ENCODE measurements around the gene SIX3.
A peak's percentile ranks its signal among the peaks of the same experiment; 100 is the strongest.

SIX3 gene

DNA sequence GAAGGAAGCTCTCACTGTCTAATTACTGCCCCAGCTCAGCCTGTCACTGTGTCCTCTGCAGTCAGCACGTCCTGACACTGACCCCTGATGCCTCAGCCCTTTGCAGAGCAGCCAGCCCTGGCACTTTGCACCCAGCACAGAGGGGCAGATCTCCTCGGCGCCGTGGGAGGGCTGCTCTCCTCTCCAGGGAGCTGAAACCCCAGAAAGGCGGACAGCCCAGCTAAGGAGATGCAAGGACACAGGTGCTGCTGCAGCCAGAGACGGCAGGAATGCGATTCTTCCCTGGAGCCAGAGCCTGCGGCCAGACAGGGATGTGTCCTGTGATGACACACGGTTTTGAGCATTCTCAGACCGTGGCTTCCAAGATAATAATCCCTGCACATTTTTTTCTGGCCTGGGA is 34.5 kb upstream of the SIX3 start:
- DNase-seq (ENCODE audit: low read depth in 2 of 2), result no peak
- no peak overlapping the region for H3K4me3 ChIP-seq (replicated peaks in 1 of 2; ENCODE audit: low read depth in 2 of 2, low read length in 2 of 2)
- TF ChIP-seq, protein P1, sequence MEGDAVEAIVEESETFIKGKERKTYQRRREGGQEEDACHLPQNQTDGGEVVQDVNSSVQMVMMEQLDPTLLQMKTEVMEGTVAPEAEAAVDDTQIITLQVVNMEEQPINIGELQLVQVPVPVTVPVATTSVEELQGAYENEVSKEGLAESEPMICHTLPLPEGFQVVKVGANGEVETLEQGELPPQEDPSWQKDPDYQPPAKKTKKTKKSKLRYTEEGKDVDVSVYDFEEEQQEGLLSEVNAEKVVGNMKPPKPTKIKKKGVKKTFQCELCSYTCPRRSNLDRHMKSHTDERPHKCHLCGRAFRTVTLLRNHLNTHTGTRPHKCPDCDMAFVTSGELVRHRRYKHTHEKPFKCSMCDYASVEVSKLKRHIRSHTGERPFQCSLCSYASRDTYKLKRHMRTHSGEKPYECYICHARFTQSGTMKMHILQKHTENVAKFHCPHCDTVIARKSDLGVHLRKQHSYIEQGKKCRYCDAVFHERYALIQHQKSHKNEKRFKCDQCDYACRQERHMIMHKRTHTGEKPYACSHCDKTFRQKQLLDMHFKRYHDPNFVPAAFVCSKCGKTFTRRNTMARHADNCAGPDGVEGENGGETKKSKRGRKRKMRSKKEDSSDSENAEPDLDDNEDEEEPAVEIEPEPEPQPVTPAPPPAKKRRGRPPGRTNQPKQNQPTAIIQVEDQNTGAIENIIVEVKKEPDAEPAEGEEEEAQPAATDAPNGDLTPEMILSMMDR (IDR thresholded peaks at IDR 0.05; ENCODE audit: low read depth, low read length), result no peak

DNA sequence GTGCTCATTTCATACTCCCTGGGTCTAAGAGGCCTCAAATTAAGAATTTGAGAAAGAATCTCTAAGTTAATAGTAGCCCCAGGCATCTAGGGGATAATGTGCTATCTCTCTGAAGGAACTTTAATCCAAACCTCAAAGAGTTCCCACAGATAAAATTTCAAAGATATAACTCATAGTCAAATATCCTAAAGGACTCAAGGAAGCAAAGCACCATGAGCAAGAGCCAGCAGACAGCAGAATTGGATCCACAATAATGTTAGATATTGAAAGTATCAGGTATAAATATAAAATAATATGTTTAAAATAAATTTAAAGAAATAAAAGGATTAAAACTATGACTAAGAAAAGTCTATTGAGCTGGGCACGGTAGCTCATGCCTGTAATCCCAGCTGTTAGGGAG is 31.7 kb upstream of the SIX3 start:
- DNase-seq (ENCODE audit: low read depth in 2 of 2), result no peak
- H3K4me3 ChIP-seq (replicated peaks in 1 of 2; ENCODE audit: low read depth in 2 of 2, low read length in 2 of 2), result no peak overlapping the region
- TF ChIP-seq, protein P1 (IDR thresholded peaks at IDR 0.05; ENCODE audit: low read depth, low read length), result no peak

DNA sequence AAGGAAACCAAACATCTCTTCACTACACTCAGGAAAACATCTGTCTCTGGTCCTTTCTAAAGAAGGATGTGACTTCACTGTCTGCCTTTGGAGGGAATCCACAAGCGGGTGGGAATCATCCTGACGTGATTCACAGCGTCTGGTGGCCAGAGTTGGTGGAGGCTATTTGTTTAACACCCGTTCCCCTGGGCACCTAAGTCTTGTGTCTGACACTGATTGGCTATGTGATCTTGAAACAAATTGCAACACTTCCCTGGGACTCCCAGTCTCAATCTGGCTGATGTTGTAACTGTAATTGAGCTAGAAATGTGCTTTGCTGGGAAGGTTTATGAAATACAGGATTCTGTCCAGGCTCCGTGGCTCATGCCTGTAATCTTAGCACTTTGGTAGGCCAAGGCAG is 28.8 kb upstream of the SIX3 start:
- peak; percentile 71 to 97 for DNase-seq (ENCODE audit: low read depth in 2 of 2)
- no peak overlapping the region for H3K4me3 ChIP-seq (replicated peaks in 1 of 2; ENCODE audit: low read depth in 2 of 2, low read length in 2 of 2)
- TF ChIP-seq, protein P1 (IDR thresholded peaks at IDR 0.05; ENCODE audit: low read depth, low read length), result no peak

GRCh38 chr2:44916291-44916690 is 25.2 kb upstream of the SIX3 start:
- TF ChIP-seq, protein P1 (IDR thresholded peaks at IDR 0.05; ENCODE audit: low read depth, low read length), result no peak
- H3K4me3 ChIP-seq (replicated peaks in 1 of 2; ENCODE audit: low read depth in 2 of 2, low read length in 2 of 2), result no peak overlapping the region
- DNase-seq (ENCODE audit: low read depth in 2 of 2), result no peak

GRCh38 chr2:44918095-44918775 is 23.3 kb upstream of the SIX3 start:
- no peak for DNase-seq (ENCODE audit: low read depth in 2 of 2)
- TF ChIP-seq, protein P1 (IDR thresholded peaks at IDR 0.05; ENCODE audit: low read depth, low read length), result no peak
- no peak overlapping the region for H3K4me3 ChIP-seq (replicated peaks in 1 of 2; ENCODE audit: low read depth in 2 of 2, low read length in 2 of 2)

DNA sequence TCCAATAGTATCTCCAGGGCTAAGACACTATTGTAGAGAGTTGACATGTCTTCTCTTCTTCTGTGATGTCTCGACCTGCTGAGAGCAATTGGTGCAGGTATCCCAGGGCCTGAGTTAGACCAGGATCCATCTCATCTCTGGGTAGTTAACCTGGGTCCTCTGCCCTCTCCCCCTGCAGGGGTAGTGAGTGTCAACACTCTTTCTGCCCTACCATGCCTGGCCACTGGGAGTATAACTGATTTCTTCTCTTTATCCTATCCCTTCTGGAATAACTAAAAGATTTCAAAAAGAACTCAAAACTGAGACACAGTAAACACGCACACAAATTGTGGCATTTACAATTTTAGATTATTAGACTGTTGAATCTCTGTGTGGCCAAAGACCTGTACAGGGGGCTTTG is 20.8 kb upstream of the SIX3 start:
- TF ChIP-seq, protein P1 (IDR thresholded peaks at IDR 0.05; ENCODE audit: low read depth, low read length), result peak; percentile 10
- no peak for DNase-seq (ENCODE audit: low read depth in 2 of 2)

DNA sequence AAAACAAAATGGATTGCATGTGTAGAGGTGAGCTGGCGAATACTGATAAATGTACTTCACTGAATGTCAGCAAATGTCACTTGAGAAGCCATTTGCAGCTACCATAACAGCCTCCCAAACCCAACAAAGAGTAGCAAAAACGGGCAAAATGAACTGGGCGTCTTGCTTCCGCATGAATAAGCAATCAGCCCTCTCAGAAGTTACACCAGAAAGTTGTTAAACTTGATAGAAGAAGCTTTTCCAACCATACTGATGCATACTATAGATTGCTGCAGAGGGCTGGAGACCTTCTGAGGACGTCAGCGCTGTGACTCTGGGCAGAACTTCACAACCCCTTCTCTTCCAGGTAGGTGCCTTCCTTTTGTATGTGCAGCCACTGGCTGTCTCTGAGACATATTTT is 18.7 kb upstream of the SIX3 start:
- TF ChIP-seq, protein P1 (IDR thresholded peaks at IDR 0.05; ENCODE audit: low read depth, low read length), result no peak
- H3K4me3 ChIP-seq (replicated peaks in 1 of 2; ENCODE audit: low read depth in 2 of 2, low read length in 2 of 2), result no peak overlapping the region
- DNase-seq (ENCODE audit: low read depth in 2 of 2), result no peak

More for the DNA sequence above, 20.8 kb upstream of the SIX3 start:
- H3K4me3 ChIP-seq (replicated peaks in 1 of 2; ENCODE audit: low read depth in 2 of 2, low read length in 2 of 2), result no peak overlapping the region
